Transverse colon (tissue), 4 donors: Measurements from ENCODE around the gene BRSK2. TPM values are rescaled to one million over a fixed set of nuclear protein-coding genes. Genes with fewer than 3 reads are reported as not detected.
A peak's percentile ranks its signal among the peaks of the same experiment; 100 is the strongest.

Experiments
- DNase-seq: peaks from one replicate; pipeline ENCODE4 v3.0.0-alpha.2; 2019
- H3K27ac ChIP-seq, 4 donors: fragments of 200-600 bp; sonication (generic); 2 replicates each; pipeline ENCODE4 v1.5.1; 2016 to 2018; ENCODE audit warnings: inconsistent platforms in 4 of 4
- H3K27me3 ChIP-seq: fragments of 200-600 bp; sonication (generic); 2 replicates; pipeline ENCODE4 v1.5.1; 2017; ENCODE audit warnings: inconsistent platforms
- H3K36me3 ChIP-seq, 4 donors: fragments of 200-600 bp; sonication (generic); 2 replicates each; pipeline ENCODE4 v1.5.1; 2017 to 2019; ENCODE audit warnings: inconsistent platforms in 4 of 4
- H3K4me1 ChIP-seq, 4 donors: fragments of 200-600 bp; sonication (generic); 2 replicates each; pipeline ENCODE4 v1.5.1; 2017 to 2020; ENCODE audit warnings: inconsistent platforms in 4 of 4
- H3K4me3 ChIP-seq, 4 donors: fragments of 200-600 bp; sonication (generic); 1 replicate in 1 of 4; 2 replicates in 3 of 4; pipeline versions ENCODE4 v1.5.1 to v1.6.1; 2017 to 2019; ENCODE audit warnings: inconsistent platforms in 4 of 4
- H3K9me3 ChIP-seq, 2 donors: fragments of 200-600 bp; sonication (generic); 2 replicates each; pipeline ENCODE4 v1.5.1; 2017 to 2019; ENCODE audit warnings: inconsistent platforms in 2 of 2
- CTCF ChIP-seq, 5 experiments: fragments of 200-600 bp in 3 of 5; fragments of 450-650 bp in 2 of 5; sonication (generic) in 3 of 5; IDR thresholded peaks; 1 replicate in 2 of 5; 2 replicates in 3 of 5; pipeline ENCODE4 v1.5.1; 2016 to 2017; ENCODE audit warnings: antibody characterized with exemption in 5 of 5, inconsistent platforms in 3 of 5, mild to moderate bottlenecking in 2 of 5, moderate library complexity in 1 of 5
- EP300 ChIP-seq: sonication (generic); formaldehyde crosslinking; IDR thresholded peaks from one replicate; pipeline ENCODE4 v1.6.1; 2017; ENCODE audit warnings: antibody characterized with exemption, low read depth
- POLR2A ChIP-seq: fragments of 450-650 bp; IDR thresholded peaks from one replicate; pipeline ENCODE4 v1.6.1; 2016; ENCODE audit warnings: antibody characterized with exemption, mild to moderate bottlenecking, moderate library complexity
- POLR2AphosphoS5 ChIP-seq, 3 donors: sonication (generic); formaldehyde crosslinking; IDR thresholded peaks; one replicate each; pipeline ENCODE4 v1.6.1; 2016; ENCODE audit warnings: antibody characterized with exemption in 3 of 3
- WGBS, 2 donors: methylation state at CpG; one replicate each; pipeline ENCODE4 v1.1.5; 2018; ENCODE audit warnings: low coverage in 1 of 2; 5-methylcytosine and 5-hydroxymethylcytosine counted together
- in situ Hi-C, 4 donors: fragments of 200-750 bp; cut with MboI; loops; one replicate each; pipeline versions ENCODE4 v1.15.0 to v1.15.1; 2017; ENCODE audit warnings: low sequenced_read_pairs in 3 of 4, low pct_ligation_motif_present in 1 of 4, low pct_unique_long_range_greater_than_20kb in 1 of 4
- intact Hi-C: fragments of 100-400 bp; cut with DNase I; formaldehyde crosslinking; loops from one replicate; pipeline ENCODE4 v1.15.1; 2023; ENCODE audit warnings: low total_unique reads
- total RNA-seq, 4 donors: library from RNA; depleted of rRNA; stranded (reverse); fragments of >200 nt; gene quantifications; one replicate each; pipeline ENCODE4 v1.1.0, GENCODE V29; 2016

Gene BRSK2
- total RNA-seq, 4 donors from 2014 or later: 0.14 to 1.8 (median 0.95) TPM; not detected in 1

DNA sequence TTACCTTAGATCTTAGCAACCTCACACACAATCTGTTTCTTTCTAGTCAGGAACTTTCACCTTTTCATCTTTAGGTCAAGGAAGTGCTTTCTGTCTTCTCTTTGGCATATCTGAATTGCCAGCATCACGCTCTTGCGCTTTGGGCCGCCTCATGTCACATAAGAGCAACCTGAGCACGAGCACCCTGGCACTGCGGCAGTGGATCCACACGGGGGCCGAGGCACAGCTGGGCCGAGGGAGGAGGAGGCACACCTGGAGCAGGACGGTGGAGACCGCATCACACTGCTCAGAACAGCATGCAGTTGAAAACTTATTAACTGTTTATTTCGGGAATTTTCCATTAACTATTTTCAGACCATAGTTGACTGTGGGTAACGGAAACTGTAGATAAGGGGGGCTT lies 86.1 kb downstream of the BRSK2 start:
- Histone ChIP-seq H3K4me3 (no peak overlapping the region), H3K27me3 (no peaks in the 10 kb centered on the region), H3K9me3 (no peaks in the 10 kb centered on the region), H3K4me1 (peaks cover 6 to 17% (median 10%) of the 10 kb centered on the region in 4 donors), H3K27ac (no peak overlapping the region), H3K36me3 (peaks cover 0 to 33% (median 12%) of the 10 kb centered on the region in 4 donors)
- intact Hi-C loops (no loop called here), in situ Hi-C loops (no loop called here)
- WGBS, 2 donors: 87 to 93% methylated on average over 8 to 12 of the region's 12 CpGs
- no peak for TF ChIP-seq EP300
- no peak for DNase-seq

DNA sequence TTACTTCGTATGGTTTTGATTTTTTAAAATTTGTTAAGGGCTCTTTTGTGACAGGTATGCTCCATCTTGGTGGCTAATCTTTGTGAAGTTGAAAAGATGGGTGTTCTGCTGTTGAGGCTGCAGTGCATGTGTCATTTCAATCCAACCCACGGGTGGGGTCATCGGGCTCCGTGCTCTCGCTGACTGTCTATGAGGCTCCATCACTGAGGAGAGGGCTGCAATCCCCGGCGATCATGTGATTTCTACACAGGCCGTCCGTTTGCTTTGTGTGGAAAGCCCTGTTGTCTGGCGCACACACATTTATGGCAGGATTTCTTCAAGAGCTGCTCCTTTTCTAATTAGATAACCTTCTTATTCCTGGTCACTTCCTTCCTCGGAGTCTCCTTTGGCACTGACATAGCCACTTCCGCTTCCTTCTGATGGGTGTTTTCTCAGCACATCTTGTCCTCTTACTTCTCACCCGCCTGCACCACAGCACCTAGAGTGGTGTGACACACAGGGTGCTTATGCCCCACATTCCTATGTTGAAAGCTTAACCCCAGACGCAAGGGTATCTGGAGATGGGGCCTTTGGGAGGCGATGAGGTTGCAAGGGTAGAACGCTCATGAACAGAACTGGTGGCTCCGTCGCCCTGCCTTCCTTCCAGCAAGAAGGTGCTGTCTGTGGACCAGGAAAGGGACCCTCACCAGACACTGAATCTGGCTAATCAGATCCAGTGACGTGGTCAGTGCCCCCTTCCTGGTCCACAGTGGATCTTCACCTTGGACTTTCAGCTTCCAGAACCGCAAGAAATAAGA lies 87.4 kb downstream of the BRSK2 start:
- in situ Hi-C loops: no loop called here
- Histone ChIP-seq H3K27ac (no peak overlapping the region), H3K27me3 (no peaks in the 10 kb centered on the region), H3K36me3 (peaks cover 0 to 32% (median 12%) of the 10 kb centered on the region in 4 donors), H3K4me3 (no peak overlapping the region), H3K9me3 (no peaks in the 10 kb centered on the region), H3K4me1 (peaks cover 16 to 30% (median 18%) of the 10 kb centered on the region in 4 donors)
- TF ChIP-seq POLR2A (no peak), POLR2AphosphoS5 (IDR thresholded peaks at IDR 0.05) (no peak), CTCF (IDR thresholded peaks at IDR 0.05) (no peak), EP300 (no peak)
- DNase-seq: no peak
- intact Hi-C loops: no loop called here
- 85 to 89% methylated on average over 3 to 20 of the region's 20 CpGs for WGBS, 2 donors

GRCh38 chr11:1478011-1478410 lies 88.3 kb downstream of the BRSK2 start:
- DNase-seq: no peak
- Histone ChIP-seq H3K4me1 (peaks cover 19 to 38% (median 23%) of the 10 kb centered on the region in 4 donors), H3K27ac (no peak overlapping the region), H3K9me3 (no peaks in the 10 kb centered on the region), H3K4me3 (no peak overlapping the region), H3K36me3 (peaks cover 0 to 32% (median 12%) of the 10 kb centered on the region in 4 donors), H3K27me3 (no peaks in the 10 kb centered on the region)
- in situ Hi-C loops (no loop called here), intact Hi-C loops (no loop called here)
- 96 to 100% methylated on average over 2 to 13 of the region's 13 CpGs for WGBS, 2 donors
- no peak for TF ChIP-seq EP300
- TF ChIP-seq CTCF (IDR thresholded peaks at IDR 0.05): no peak
- TF ChIP-seq POLR2A: no peak
- no peak for TF ChIP-seq POLR2AphosphoS5 (IDR thresholded peaks at IDR 0.05)

- 70% methylated on average over 9 of the region's 9 CpGs; no CpG with 5 or more reads in 1 of the 2 donors for WGBS, 2 donors
- Histone ChIP-seq H3K27ac (peak overlapping the region in 2 of 4 donors; percentile 82 to 92), H3K27me3 (no peaks in the 10 kb centered on the region), H3K9me3 (no peaks in the 10 kb centered on the region), H3K4me1 (peaks cover 19 to 44% (median 28%) of the 10 kb centered on the region in 4 donors), H3K4me3 (no peak overlapping the region), H3K36me3 (peaks cover 0 to 29% (median 12%) of the 10 kb centered on the region in 4 donors)
- no peak for TF ChIP-seq POLR2A
- no peak for TF ChIP-seq CTCF (IDR thresholded peaks at IDR 0.05)
- TF ChIP-seq EP300: no peak
- TF ChIP-seq POLR2AphosphoS5 (IDR thresholded peaks at IDR 0.05): no peak
- intact Hi-C loops (no loop called here), in situ Hi-C loops (no loop called here)
- DNase-seq: no peak
Observed at GRCh38 chr11:1478544-1478943, 88.8 kb downstream of the BRSK2 start.
